Keratinocyte (primary cell): ENCODE measurements around the gene IGFBP6. TPM values are rescaled to one million over a fixed set of nuclear protein-coding genes. Genes with fewer than 3 reads are reported as not detected.

Experiments used
- DNase-seq: peaks from one replicate; pipeline ENCODE4 v3.0.0-alpha.2; 2011; ENCODE audit warnings: low read depth, missing footprints, low spot score
- FAIRE-seq: peaks from 2 replicates; lab custom pipeline; 2011; peaks lifted over from hg19 to GRCh38; lab: Jason Lieb, UNC
- H2AFZ ChIP-seq: 2 replicates; pipeline ENCODE4 v1.6.0; 2012; ENCODE audit warnings: low read length, control low read depth, inconsistent platforms; ENCODE audit not compliant: control insufficient read depth
- H3K27ac ChIP-seq: 2 replicates; pipeline ENCODE4 v1.5.1; 2011; ENCODE audit warnings: low read length; ENCODE audit not compliant: control insufficient read depth, insufficient read depth
- H3K27me3 ChIP-seq: 3 replicates; pipeline ENCODE4 v1.6.0; 2011; ENCODE audit warnings: low read length; ENCODE audit not compliant: control insufficient read depth, insufficient read depth; ENCODE audit errors: extremely low read depth
- H3K36me3 ChIP-seq, 2 experiments: 2 replicates in 1 of 2; 3 replicates in 1 of 2; pipeline ENCODE4 v1.5.1; 2011; ENCODE audit warnings: low read length in 2 of 2, mild to moderate bottlenecking in 1 of 2; ENCODE audit not compliant: control insufficient read depth in 2 of 2, insufficient read depth in 2 of 2; ENCODE audit errors: extremely low read depth in 1 of 2
- H3K4me1 ChIP-seq: 3 replicates; pipeline ENCODE4 v1.5.1; 2011; ENCODE audit warnings: low read length; ENCODE audit not compliant: control insufficient read depth, insufficient read depth; ENCODE audit errors: extremely low read depth
- H3K4me2 ChIP-seq: 3 replicates; pipeline ENCODE4 v1.6.0; 2011; ENCODE audit warnings: low read depth, low read length; ENCODE audit not compliant: control insufficient read depth, insufficient read depth; ENCODE audit errors: extremely low read depth
- H3K4me3 ChIP-seq, 3 experiments: fragments of 200-600 bp in 1 of 3; sonication (generic) in 1 of 3; 2 replicates in 2 of 3; 3 replicates in 1 of 3; pipeline ENCODE4 v1.5.1; 2011 to 2016; ENCODE audit warnings: low read length in 3 of 3, mild to moderate bottlenecking in 3 of 3, control low read depth in 2 of 3, inconsistent platforms in 1 of 3, low read depth in 1 of 3, mixed read lengths in 1 of 3, mixed run types in 1 of 3, moderate library complexity in 1 of 3; ENCODE audit not compliant: control insufficient read depth in 2 of 3, insufficient read depth in 2 of 3; ENCODE audit errors: extremely low read depth in 1 of 3
- H3K79me2 ChIP-seq: 2 replicates; pipeline ENCODE4 v1.6.0; 2012; ENCODE audit warnings: low read length; ENCODE audit not compliant: control insufficient read depth, insufficient read depth
- H3K9ac ChIP-seq: 3 replicates; pipeline ENCODE4 v1.6.0; 2011; ENCODE audit warnings: low read length; ENCODE audit not compliant: control insufficient read depth, insufficient read depth; ENCODE audit errors: extremely low read depth
- H3K9me1 ChIP-seq: 3 replicates; pipeline ENCODE4 v1.6.0; 2011; ENCODE audit warnings: low read length; ENCODE audit not compliant: control insufficient read depth, insufficient read depth; ENCODE audit errors: extremely low read depth
- H3K9me3 ChIP-seq: 2 replicates; pipeline ENCODE4 v1.5.1; 2012; ENCODE audit warnings: low read depth, low read length; ENCODE audit not compliant: control insufficient read depth
- H4K20me1 ChIP-seq: 3 replicates; pipeline ENCODE4 v1.6.0; 2011; ENCODE audit warnings: low read length; ENCODE audit not compliant: control insufficient read depth, insufficient read depth; ENCODE audit errors: extremely low read depth
- CTCF ChIP-seq, 3 experiments: IDR thresholded peaks in 1 of 3; conservative IDR thresholded peaks in 1 of 3; optimal IDR thresholded peaks in 1 of 3; 2 replicates in 2 of 3; 3 replicates in 1 of 3; pipeline versions ENCODE3 to v1.5.1; 2011; ENCODE audit warnings: low read length in 3 of 3, mild to moderate bottlenecking in 3 of 3, moderate library complexity in 2 of 3, control low read depth in 1 of 3, inconsistent platforms in 1 of 3; ENCODE audit not compliant: insufficient read depth in 2 of 3; ENCODE audit errors: extremely low read depth in 1 of 3
- EZH2 ChIP-seq: IDR thresholded peaks from one replicate; pipeline ENCODE4 v1.6.1; 2012; ENCODE audit warnings: inconsistent platforms, mild to moderate bottlenecking, low read length, moderate library complexity
- dilution Hi-C: fragments of 300-500 bp; cut with MboI; formaldehyde crosslinking; loops from one replicate; pipeline ENCODE4 v1.7.0; 2020; ENCODE audit warnings: low sequenced_read_pairs; ENCODE audit not compliant: extremely low pct_ligation_motif_present
- polyA plus RNA-seq, 5 experiments: library from polyadenylated mRNA; depleted of rRNA in 3 of 5; stranded (reverse) in 3 of 5; stranded (forward) in 1 of 5; unstranded in 1 of 5; fragments of >200 nt; gene quantifications; 1 replicate in 1 of 5; 2 replicates in 3 of 5; 3 replicates in 1 of 5; pipeline versions ENCODE4 v1.2.1 to v1.2.3, GENCODE V29; 2011 to 2012; ENCODE audit warnings: missing spikeins in 2 of 5, low read depth in 1 of 5, low replicate concordance in 1 of 5
- small RNA-seq, 3 experiments: library from RNA; depleted of rRNA; stranded (forward); fragments of <200 nt; gene quantifications; one replicate each; pipeline ENCODE3, GENCODE V24; 2012; ENCODE audit warnings: low read depth in 3 of 3, low replicate concordance in 1 of 3; ENCODE audit not compliant: insufficient read length in 3 of 3

The IGFBP6 gene
- polyA plus RNA-seq, 1 donor (not counting 4 experiments of a cell fraction or from before 2014, with no cell fraction given), result 30.1 TPM

- H3K27ac ChIP-seq, result no peak overlapping the region
- H3K4me2 ChIP-seq, result no peak overlapping the region
- H3K4me3 ChIP-seq, result no peak overlapping the region
- H3K36me3 ChIP-seq, result no peaks in the 10 kb centered on the region
- DNase-seq (no peak), FAIRE-seq (no peak)
- no peaks in the 10 kb centered on the region for H3K4me1 ChIP-seq
- dilution Hi-C loops, result no loop called here
- no peak overlapping the region for H2AFZ ChIP-seq
- no peaks in the 10 kb centered on the region for H3K27me3 ChIP-seq
- no peak overlapping the region for H3K9ac ChIP-seq
- H3K79me2 ChIP-seq, result no peaks in the 10 kb centered on the region
- TF ChIP-seq EZH2, result no peak
- TF ChIP-seq CTCF (optimal IDR thresholded peaks at IDR 0.05 in 1 of 3, IDR thresholded peaks at IDR 0.05 in 1 of 3, conservative IDR thresholded peaks at IDR 0.05 in 1 of 3; ENCODE audit: extremely low read depth in 1 of 3, insufficient read depth in 2 of 3, low read length in 3 of 3), result no peak
- H4K20me1 ChIP-seq, result no peaks in the 10 kb centered on the region
- H3K9me3 ChIP-seq, result no peaks in the 10 kb centered on the region
- H3K9me1 ChIP-seq, result no peaks in the 10 kb centered on the region
These were observed 53.6 kb downstream of the IGFBP6 start for GRCh38 chr12:53151039-53151438.

Small RNA genes lying within 50 kb of the gene (small RNA-seq; reads per million reads assigned to genes)
- gene HIGD1AP1 (0 to 0.33 (median 0) reads per million in 3 experiments), gene MIR6757 (0 reads per million in 3 experiments), gene RNU6-333P (0 reads per million in 3 experiments)

Other genes with a start within 250 kb of the IGFBP6 start
- gene KRT78, start 248.7 kb upstream of the IGFBP6 start, polyA plus RNA-seq, result 0.49 to 1.7 TPM (median 0.96 TPM) in 3 replicates
- 151 to 286 TPM (median 160 TPM) in 3 replicates for gene KRT8, start 192.6 kb upstream of the IGFBP6 start, polyA plus RNA-seq
- 75.1 to 423 TPM (median 182 TPM) in 3 replicates for gene KRT18, start 148.5 kb upstream of the IGFBP6 start, polyA plus RNA-seq
- gene EIF4B, start 91.2 kb upstream of the IGFBP6 start, polyA plus RNA-seq, result 323 to 422 TPM (median 378 TPM) in 3 replicates
- 0.72 to 1.1 TPM (median 0.80 TPM) in 3 replicates for gene TNS2, start 47.6 kb upstream of the IGFBP6 start, polyA plus RNA-seq
- gene SPRYD3, start 18.3 kb upstream of the IGFBP6 start, polyA plus RNA-seq, result 27.5 to 34.2 TPM (median 32.4 TPM) in 3 replicates
- 0.08 TPM in 1 of 3 replicates, not detected in the others for gene SOAT2, start 5.8 kb downstream of the IGFBP6 start, polyA plus RNA-seq
- gene ZNF740, start 83.1 kb downstream of the IGFBP6 start, polyA plus RNA-seq, result 6.5 to 11.8 TPM (median 10.3 TPM) in 3 replicates
- gene CSAD, start 83.3 kb downstream of the IGFBP6 start, polyA plus RNA-seq, result 7.9 to 29.5 TPM (median 19.5 TPM) in 3 replicates
- 0.58 to 2.4 TPM (median 0.83 TPM) in 3 replicates for gene ITGB7, start 109.6 kb downstream of the IGFBP6 start, polyA plus RNA-seq
- gene RARG, start 134.5 kb downstream of the IGFBP6 start, polyA plus RNA-seq, result 26.4 to 31.5 TPM (median 30.9 TPM) in 3 replicates
- 0.80 to 3.7 TPM (median 3.7 TPM) in 3 replicates for gene ESPL1, start 170.6 kb downstream of the IGFBP6 start, polyA plus RNA-seq
- 546 to 674 TPM (median 659 TPM) in 3 replicates for gene PFDN5, start 197.9 kb downstream of the IGFBP6 start, polyA plus RNA-seq
- 24.2 to 31.9 TPM (median 27.2 TPM) in 3 replicates for gene MYG1, start 202.0 kb downstream of the IGFBP6 start, polyA plus RNA-seq
- 42.1 to 58.3 TPM (median 42.3 TPM) in 3 replicates for gene AAAS, start 223.9 kb downstream of the IGFBP6 start, polyA plus RNA-seq
- gene SP7, start 238.7 kb downstream of the IGFBP6 start, polyA plus RNA-seq, result not detected in 3 replicates